H9 (cell line): Measurements from ENCODE around the gene ZNF629. TPM values are rescaled to one million over a fixed set of nuclear protein-coding genes. Genes with fewer than 3 reads are reported as not detected.

Experiments
- DNase-seq: peaks from one replicate; pipeline ENCODE4 v3.0.0-alpha.2; 2017
- H2AFZ ChIP-seq: one replicate; pipeline ENCODE4 v1.6.1; 2013; ENCODE audit warnings: mild to moderate bottlenecking, low read length, control low read depth, moderate library complexity
- H2AK5ac ChIP-seq: 2 replicates; pipeline ENCODE4 v1.6.1; 2013; ENCODE audit warnings: low read length, control low read depth, mixed read lengths; ENCODE audit not compliant: insufficient read length
- H2BK120ac ChIP-seq: one replicate; pipeline ENCODE4 v1.6.1; 2013; ENCODE audit warnings: low read depth, mild to moderate bottlenecking, low read length, control low read depth, inconsistent platforms; ENCODE audit not compliant: poor library complexity, severe bottlenecking
- H2BK12ac ChIP-seq: 2 replicates; pipeline ENCODE4 v1.6.1; 2013; ENCODE audit warnings: low read length, control low read depth, mixed read lengths, low read depth; ENCODE audit not compliant: insufficient read length
- H2BK15ac ChIP-seq: 2 replicates; pipeline ENCODE4 v1.6.1; 2013; ENCODE audit warnings: low read depth, low read length, control low read depth
- H2BK20ac ChIP-seq: one replicate; pipeline ENCODE4 v1.6.1; 2013; ENCODE audit warnings: low read depth, mild to moderate bottlenecking, low read length, control low read depth, inconsistent platforms; ENCODE audit not compliant: poor library complexity, severe bottlenecking
- H2BK5ac ChIP-seq: 2 replicates; pipeline ENCODE4 v1.6.1; 2013; ENCODE audit warnings: low read length, control low read depth, mixed read lengths; ENCODE audit not compliant: insufficient read length
- H3K14ac ChIP-seq: 2 replicates; pipeline ENCODE4 v1.6.1; 2013; ENCODE audit warnings: low read length, control low read depth; ENCODE audit not compliant: insufficient read depth
- H3K18ac ChIP-seq: 2 replicates; pipeline ENCODE4 v1.6.1; 2013; ENCODE audit warnings: low read depth, mild to moderate bottlenecking, mixed read lengths, low read length, control low read depth; ENCODE audit not compliant: insufficient read length
- H3K23ac ChIP-seq: 2 replicates; pipeline ENCODE4 v1.6.1; 2013; ENCODE audit warnings: low read length, control low read depth, mixed read lengths, low read depth; ENCODE audit not compliant: insufficient read length
- H3K23me2 ChIP-seq: 2 replicates; pipeline ENCODE4 v1.6.1; 2013; ENCODE audit warnings: low read depth, mild to moderate bottlenecking, mixed read lengths, low read length, control low read depth; ENCODE audit not compliant: insufficient read length, poor library complexity, severe bottlenecking
- H3K27ac ChIP-seq: 2 replicates; pipeline ENCODE4 v1.5.1; 2013; ENCODE audit warnings: low read length, control low read depth, mixed read lengths, low read depth; ENCODE audit not compliant: insufficient read length
- H3K27me3 ChIP-seq: 2 replicates; pipeline ENCODE4 v1.6.1; 2013; ENCODE audit warnings: low read length, control low read depth, inconsistent platforms; ENCODE audit not compliant: insufficient read depth
- H3K4ac ChIP-seq: 2 replicates; pipeline ENCODE4 v1.6.1; 2013; ENCODE audit warnings: low read depth, mild to moderate bottlenecking, control low read depth, inconsistent platforms, low read length, moderate library complexity
- H3K4me1 ChIP-seq: 2 replicates; pipeline ENCODE4 v1.6.1; 2013; ENCODE audit warnings: low read length, control low read depth, inconsistent platforms; ENCODE audit not compliant: insufficient read depth
- H3K4me2 ChIP-seq: 2 replicates; pipeline ENCODE4 v1.6.1; 2013; ENCODE audit warnings: low read length, control low read depth, mixed read lengths; ENCODE audit not compliant: insufficient read length, insufficient read depth
- H3K56ac ChIP-seq: 2 replicates; pipeline ENCODE4 v1.6.1; 2013; ENCODE audit warnings: low read depth, mild to moderate bottlenecking, mixed read lengths, low read length, control low read depth; ENCODE audit not compliant: insufficient read length
- H3K79me1 ChIP-seq: 2 replicates; pipeline ENCODE4 v1.6.1; 2013; ENCODE audit warnings: low read depth, mild to moderate bottlenecking, moderate library complexity, low read length, control low read depth, inconsistent platforms; ENCODE audit not compliant: insufficient read depth, poor library complexity, severe bottlenecking
- H3K79me2 ChIP-seq: 2 replicates; pipeline ENCODE4 v1.6.1; 2013; ENCODE audit warnings: low read length, control low read depth, inconsistent platforms; ENCODE audit not compliant: insufficient read depth
- H3K9ac ChIP-seq: 2 replicates; pipeline ENCODE4 v1.6.1; 2013; ENCODE audit warnings: low read length, control low read depth, mixed read lengths; ENCODE audit not compliant: insufficient read length; ENCODE audit errors: extremely low read depth
- H3K9me3 ChIP-seq: one replicate; pipeline ENCODE4 v1.6.1; 2013; ENCODE audit warnings: low read depth, low read length, inconsistent platforms; ENCODE audit not compliant: control insufficient read depth
- H3T11ph ChIP-seq: one replicate; pipeline ENCODE4 v1.6.1; 2013; ENCODE audit warnings: mild to moderate bottlenecking, low read length, control low read depth, inconsistent platforms
- H4K20me1 ChIP-seq: one replicate; pipeline ENCODE4 v1.6.1; 2013; ENCODE audit not compliant: control insufficient read depth, insufficient read length, insufficient read depth
- H4K5ac ChIP-seq: 2 replicates; pipeline ENCODE4 v1.6.1; 2013; ENCODE audit warnings: low read depth, mild to moderate bottlenecking, mixed read lengths, low read length, control low read depth; ENCODE audit not compliant: insufficient read length
- H4K8ac ChIP-seq: replicated peaks from 2 replicates; pipeline ENCODE4 v1.6.1; 2013; ENCODE audit warnings: low read length, control low read depth, mixed read lengths, low read depth; ENCODE audit not compliant: insufficient read length
- H4K91ac ChIP-seq: 2 replicates; pipeline ENCODE4 v1.6.1; 2013; ENCODE audit warnings: low read depth, mild to moderate bottlenecking, moderate library complexity, mixed read lengths, low read length, control low read depth; ENCODE audit not compliant: insufficient read length
- H3K27ac Mint-ChIP-seq, 3 experiments: 2 replicates in 2 of 3; 3 replicates in 1 of 3; pipeline ENCODE4 v1.8.0; 2020 to 2021; ENCODE audit warnings: mixed read lengths in 3 of 3, mild to moderate bottlenecking in 1 of 3, moderate library complexity in 1 of 3
- H3K27me3 Mint-ChIP-seq: 2 replicates; pipeline ENCODE4 v1.8.0; 2021; ENCODE audit warnings: low read depth, mild to moderate bottlenecking, moderate library complexity, mixed read lengths
- H3K36me3 Mint-ChIP-seq, 3 experiments: 2 replicates in 2 of 3; 3 replicates in 1 of 3; pipeline ENCODE4 v1.8.0; 2020 to 2021; ENCODE audit warnings: low read depth in 3 of 3, mixed read lengths in 3 of 3; ENCODE audit not compliant: insufficient read depth in 1 of 3
- H3K4me1 Mint-ChIP-seq, 2 experiments: 2 replicates each; pipeline ENCODE4 v1.8.0; 2020; ENCODE audit warnings: mixed read lengths in 2 of 2
- H3K4me3 Mint-ChIP-seq, 2 experiments: 2 replicates in 1 of 2; 3 replicates in 1 of 2; pipeline ENCODE4 v1.8.0; 2020 to 2021; ENCODE audit warnings: mild to moderate bottlenecking in 2 of 2, mixed read lengths in 2 of 2, moderate library complexity in 1 of 2
- H3K9me3 Mint-ChIP-seq, 2 experiments: 2 replicates in 1 of 2; 3 replicates in 1 of 2; pipeline ENCODE4 v1.8.0; 2020; ENCODE audit warnings: mild to moderate bottlenecking in 2 of 2, mixed read lengths in 2 of 2, moderate library complexity in 1 of 2
- CTCF ChIP-seq: fragments of 200-600 bp; sonication (generic); conservative IDR thresholded peaks from 3 replicates; pipeline ENCODE4 v1.8.0; 2021; ENCODE audit warnings: antibody characterized with exemption, mild to moderate bottlenecking
- WGBS: extraction: QIAGEN DNeasy Blood & Tissue Kit; methylation state at CpG from one replicate; pipeline ENCODE4 v1.1.7; 2013; ENCODE audit warnings: missing lambda C conversion rate, low lambda C conversion rate, mixed read lengths; ENCODE audit not compliant: insufficient read length; ENCODE audit errors: extremely low coverage; 5-methylcytosine and 5-hydroxymethylcytosine counted together
- total RNA-seq: library from RNA; stranded (reverse); gene quantifications from 2 replicates; pipeline ENCODE4 v1.2.1, GENCODE V29; 2021

The ZNF629 gene
- total RNA-seq, 1 experiment from 2014 or later: 20.0 TPM

- H3K27ac Mint-ChIP-seq: peak overlapping the region in 1 of 3 experiments; percentile 40; a peak in 1 of 7 replicates
- Histone ChIP-seq H2BK20ac (no peak overlapping the region), H2AFZ (no peak overlapping the region), H2BK5ac (no peak overlapping the region), H3K23me2 (peaks cover 4% of the 10 kb centered on the region), H3K27ac (no peak overlapping the region), H3T11ph (no peak overlapping the region), H3K18ac (no peak overlapping the region), H3K9ac (no peak overlapping the region), H2BK120ac (no peak overlapping the region), H3K4ac (no peak overlapping the region), H3K14ac (no peak overlapping the region), H2AK5ac (no peak overlapping the region), H3K79me2 (no peaks in the 10 kb centered on the region), H2BK15ac (no peak overlapping the region), H4K20me1 (no peaks in the 10 kb centered on the region), H3K4me2 (peak overlapping the region; percentile 73), H3K27me3 (no peaks in the 10 kb centered on the region), H2BK12ac (no peak overlapping the region), H4K5ac (no peak overlapping the region), H3K23ac (no peak overlapping the region), H3K4me1 (no peaks in the 10 kb centered on the region), H4K8ac (no peak overlapping the region), H4K91ac (no peak overlapping the region), H3K56ac (no peak overlapping the region), H3K9me3 (no peaks in the 10 kb centered on the region), H3K79me1 (no peaks in the 10 kb centered on the region)
- no peak for DNase-seq
- peak overlapping the region; percentile 93 to 96 for H3K4me3 Mint-ChIP-seq
- no CpG with 5 or more reads among the region's 8 CpGs for WGBS
- peaks cover 26 to 51% (median 37%) of the 10 kb centered on the region in 3 experiments for H3K36me3 Mint-ChIP-seq
- H3K27me3 Mint-ChIP-seq: peaks cover 3% of the 10 kb centered on the region; the same call in 1 of the 2 replicates
- no peak for TF ChIP-seq CTCF
- H3K4me1 Mint-ChIP-seq: peaks cover 18 to 24% of the 10 kb centered on the region in 2 experiments
- H3K9me3 Mint-ChIP-seq: no peaks in the 10 kb centered on the region
These were observed 12.5 kb downstream of the ZNF629 start for GRCh38 chr16:30774367-30775130.
